A549 treated with Mapracorat at 1 μM for 4 hours (cell line): ENCODE data around the gene SLC38A2. TPM values are rescaled to one million over a fixed set of nuclear protein-coding genes. Genes with fewer than 3 reads are reported as not detected.

Experiments used
- total RNA-seq: library from RNA; stranded (reverse); fragments of 200-300 nt; extraction: Qiagen RNA extraction; gene quantifications from 5 replicates; pipeline ENCODE4 v1.2.3, GENCODE V29; 2022

The SLC38A2 gene
- total RNA-seq: 102 to 163 TPM (median 137 TPM) in 5 replicates

GRCh38 chr12:46372544-46373300, at the start of gene SLC38A2:
TSS of gene SLC38A2 (minus strand) at chr12:46372773. CDS start at chr12:46371293, 1,480 bp downstream.

Other genes starting within 250 kb of the SLC38A2 start
- 63.2 to 87.7 TPM (median 75.7 TPM) in 5 replicates for gene SLC38A1, start 103.7 kb downstream of the SLC38A2 start, total RNA-seq